MM.1S (cell line): ENCODE data around the gene DCTN4.
A peak's percentile ranks its signal among the peaks of the same experiment; 100 is the strongest.

Source experiments
- DNase-seq: peaks from one replicate; pipeline ENCODE4 v3.0.0-alpha.2; 2015
- H2AFZ ChIP-seq: fragments of 300-600 bp; sonication (generic); 2 replicates; pipeline ENCODE4 v1.6.0; 2016; ENCODE audit warnings: antibody characterized with exemption, low read length
- H3F3A ChIP-seq: fragments of 300-600 bp; sonication (generic); 2 replicates; pipeline ENCODE4 v1.6.1; 2016; ENCODE audit warnings: mild to moderate bottlenecking, antibody characterized with exemption, low read length, moderate library complexity, mixed read lengths; ENCODE audit not compliant: insufficient read depth
- H3K27ac ChIP-seq: fragments of 300-600 bp; sonication (generic); 2 replicates; pipeline ENCODE4 v1.5.1; 2016; ENCODE audit warnings: mild to moderate bottlenecking, low read length
- H3K27me3 ChIP-seq: fragments of 300-600 bp; sonication (generic); replicated peaks from 2 replicates; pipeline ENCODE4 v1.6.0; 2016; ENCODE audit warnings: low read length; ENCODE audit not compliant: insufficient read depth
- H3K36me3 ChIP-seq: fragments of 300-600 bp; sonication (generic); replicated peaks from 2 replicates; pipeline ENCODE4 v1.6.1; 2016; ENCODE audit warnings: mild to moderate bottlenecking, low read length, mixed read lengths; ENCODE audit not compliant: insufficient read depth
- H3K4me1 ChIP-seq: fragments of 300-600 bp; sonication (generic); 2 replicates; pipeline ENCODE4 v1.6.1; 2016; ENCODE audit warnings: low read length, mixed read lengths
- H3K4me2 ChIP-seq: fragments of 300-600 bp; sonication (generic); 2 replicates; pipeline ENCODE4 v1.6.0; 2016; ENCODE audit warnings: low read depth, low read length
- H3K4me3 ChIP-seq: fragments of 300-600 bp; sonication (generic); 2 replicates; pipeline ENCODE4 v1.5.1; 2016; ENCODE audit warnings: low read length, mixed read lengths
- H3K79me2 ChIP-seq: fragments of 300-600 bp; sonication (generic); 2 replicates; pipeline ENCODE4 v1.6.1; 2016; ENCODE audit warnings: mixed run types, low read length, mixed read lengths
- H3K9ac ChIP-seq: fragments of 300-600 bp; sonication (generic); 2 replicates; pipeline ENCODE4 v1.6.1; 2016; ENCODE audit warnings: low read length, mixed read lengths
- H3K9me2 ChIP-seq: fragments of 300-600 bp; sonication (generic); replicated peaks from 2 replicates; pipeline ENCODE4 v1.6.1; 2016; ENCODE audit warnings: mild to moderate bottlenecking, low read length, mixed read lengths; ENCODE audit not compliant: insufficient read depth
- H3K9me3 ChIP-seq: fragments of 300-600 bp; sonication (generic); replicated peaks from 2 replicates; pipeline ENCODE4 v1.6.1; 2016; ENCODE audit warnings: mild to moderate bottlenecking, low read length, mixed read lengths; ENCODE audit not compliant: insufficient read depth
- H4K20me1 ChIP-seq: fragments of 300-600 bp; sonication (generic); 2 replicates; pipeline ENCODE4 v1.6.1; 2016; ENCODE audit warnings: mild to moderate bottlenecking, low read length, moderate library complexity, mixed read lengths; ENCODE audit not compliant: insufficient read depth
- EZH2 ChIP-seq: fragments of 300-600 bp; sonication (generic); optimal IDR thresholded peaks from 2 replicates; pipeline ENCODE3; 2017; ENCODE audit warnings: low read depth, mild to moderate bottlenecking, antibody characterized with exemption, low read length, mixed read lengths
- EZH2phosphoT487 ChIP-seq: fragments of 300-600 bp; sonication (generic); IDR thresholded peaks from 2 replicates; pipeline ENCODE4 v1.6.1; 2018; ENCODE audit warnings: antibody characterized with exemption, low read length
- TF ChIP-seq, protein P1 (sequence below): fragments of 300-600 bp; sonication (generic); IDR thresholded peaks from 2 replicates; pipeline ENCODE4 v1.5.1; 2016; ENCODE audit warnings: antibody characterized with exemption, low read length, mixed read lengths

Gene DCTN4

DNA sequence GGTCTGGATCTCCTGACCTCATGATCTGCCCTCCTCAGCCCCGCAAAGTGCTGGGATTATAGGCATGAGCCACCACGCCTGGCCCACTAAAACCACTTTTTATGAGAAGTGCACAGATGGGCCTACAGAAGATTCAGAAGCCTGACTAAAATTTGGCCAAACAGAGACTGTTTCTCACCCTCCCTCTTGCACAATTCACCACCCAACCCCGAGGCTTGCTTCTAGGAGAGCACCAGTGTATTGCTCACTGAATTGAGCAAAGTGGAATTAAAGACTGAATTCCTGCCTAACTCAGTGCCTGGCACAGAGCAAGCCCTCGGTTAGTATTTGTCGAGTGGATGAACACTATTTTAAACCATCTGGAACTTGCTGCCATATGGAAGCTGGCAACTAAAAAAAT is 3.4 kb upstream of the DCTN4 start:
- Histone ChIP-seq H3K27me3 (no peaks in the 10 kb centered on the region), H3K79me2 (peaks cover 11% of the 10 kb centered on the region), H2AFZ (no peak overlapping the region), H3K27ac (no peak overlapping the region), H3F3A (peaks cover 6% of the 10 kb centered on the region; the same call in 1 of the 2 replicates), H3K9me2 (no peaks in the 10 kb centered on the region), H3K36me3 (no peaks in the 10 kb centered on the region), H4K20me1 (no peaks in the 10 kb centered on the region), H3K9me3 (no peaks in the 10 kb centered on the region), H3K9ac (no peak overlapping the region), H3K4me3 (no peak overlapping the region), H3K4me1 (peaks cover 7% of the 10 kb centered on the region), H3K4me2 (no peak overlapping the region)
- no peak for DNase-seq
- TF ChIP-seq EZH2phosphoT487 (no peak), EZH2 (no peak)
- TF ChIP-seq, protein P1, sequence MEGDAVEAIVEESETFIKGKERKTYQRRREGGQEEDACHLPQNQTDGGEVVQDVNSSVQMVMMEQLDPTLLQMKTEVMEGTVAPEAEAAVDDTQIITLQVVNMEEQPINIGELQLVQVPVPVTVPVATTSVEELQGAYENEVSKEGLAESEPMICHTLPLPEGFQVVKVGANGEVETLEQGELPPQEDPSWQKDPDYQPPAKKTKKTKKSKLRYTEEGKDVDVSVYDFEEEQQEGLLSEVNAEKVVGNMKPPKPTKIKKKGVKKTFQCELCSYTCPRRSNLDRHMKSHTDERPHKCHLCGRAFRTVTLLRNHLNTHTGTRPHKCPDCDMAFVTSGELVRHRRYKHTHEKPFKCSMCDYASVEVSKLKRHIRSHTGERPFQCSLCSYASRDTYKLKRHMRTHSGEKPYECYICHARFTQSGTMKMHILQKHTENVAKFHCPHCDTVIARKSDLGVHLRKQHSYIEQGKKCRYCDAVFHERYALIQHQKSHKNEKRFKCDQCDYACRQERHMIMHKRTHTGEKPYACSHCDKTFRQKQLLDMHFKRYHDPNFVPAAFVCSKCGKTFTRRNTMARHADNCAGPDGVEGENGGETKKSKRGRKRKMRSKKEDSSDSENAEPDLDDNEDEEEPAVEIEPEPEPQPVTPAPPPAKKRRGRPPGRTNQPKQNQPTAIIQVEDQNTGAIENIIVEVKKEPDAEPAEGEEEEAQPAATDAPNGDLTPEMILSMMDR, result no peak

DNA sequence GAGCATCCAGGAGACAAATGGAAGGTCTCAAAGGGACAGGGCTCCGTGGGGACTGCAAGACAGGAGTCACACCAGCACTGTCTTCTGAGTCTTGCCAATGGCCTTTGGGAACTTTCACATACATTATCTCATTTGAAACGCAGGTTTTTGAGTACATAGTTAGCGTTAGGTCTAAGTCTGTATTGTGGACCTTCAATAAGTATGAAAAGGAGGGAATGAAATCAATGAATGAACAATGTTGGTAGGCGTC is 442 bp upstream of the DCTN4 start:
- H3K9ac ChIP-seq, result peak overlapping the region; percentile 90
- peaks cover 39% of the 10 kb centered on the region for H3K79me2 ChIP-seq
- H3K4me1 ChIP-seq, result peaks cover 11% of the 10 kb centered on the region
- peak overlapping the region; percentile 97 for H2AFZ ChIP-seq
- H3K27me3 ChIP-seq, result no peaks in the 10 kb centered on the region
- H3K9me3 ChIP-seq, result no peaks in the 10 kb centered on the region
- TF ChIP-seq EZH2 (no peak), EZH2phosphoT487 (no peak)
- TF ChIP-seq, protein P1, result no peak
- H3K9me2 ChIP-seq, result no peaks in the 10 kb centered on the region
- peak overlapping the region; percentile 95 for H3K27ac ChIP-seq
- peak overlapping the region; percentile 70 for H3K4me3 ChIP-seq
- no peaks in the 10 kb centered on the region for H4K20me1 ChIP-seq
- 0 out of 2 replicates have a peak, but pooled peaks cover 12% of the 10 kb centered on the region for H3K36me3 ChIP-seq
- H3K4me2 ChIP-seq, result peak overlapping the region; percentile 82
- peaks cover 6% of the 10 kb centered on the region; the same call in 1 of the 2 replicates for H3F3A ChIP-seq
- DNase-seq, result no peak

DNA sequence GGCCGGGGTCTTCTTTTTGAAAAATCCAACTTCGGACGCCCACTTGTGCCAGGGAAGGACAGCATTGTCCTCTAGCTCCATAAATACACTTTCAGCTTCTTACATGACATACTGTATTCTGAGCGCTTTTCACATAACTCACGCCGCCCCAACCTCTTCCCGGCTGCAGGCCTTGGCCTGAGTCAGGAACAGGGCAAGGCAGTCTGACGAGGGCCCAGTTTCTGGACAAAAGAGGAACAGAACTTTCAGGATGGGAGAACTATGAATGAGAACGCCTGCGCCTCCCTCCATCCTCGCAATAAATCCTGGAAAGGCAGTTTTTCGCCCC is 650 bp downstream of the DCTN4 start:
- Histone ChIP-seq H3K9me3 (no peaks in the 10 kb centered on the region), H3K4me1 (peaks cover 11% of the 10 kb centered on the region), H3K4me3 (peak overlapping the region; percentile 70), H3K4me2 (peak overlapping the region; percentile 77), H3K27me3 (no peaks in the 10 kb centered on the region), H2AFZ (peak overlapping the region; percentile 97), H3K9ac (peak overlapping the region; percentile 90), H3K27ac (peak overlapping the region; percentile 95), H3K9me2 (no peaks in the 10 kb centered on the region), H3K79me2 (peaks cover 49% of the 10 kb centered on the region), H3F3A (peaks cover 6% of the 10 kb centered on the region; the same call in 1 of the 2 replicates), H4K20me1 (no peaks in the 10 kb centered on the region), H3K36me3 (peaks cover 15% of the 10 kb centered on the region; the same call in 1 of the 2 replicates)
- DNase-seq, result no peak
- TF ChIP-seq EZH2 (no peak), EZH2phosphoT487 (no peak)
- TF ChIP-seq, protein P1, result no peak
